HG03045 (cell line): ENCODE measurements around the gene SF1.

Source experiments
- ATAC-seq: cut with Tn5 transposase; IDR thresholded peaks from one replicate; pipeline ENCODE4 v1.9.1; 2021; ENCODE audit warnings: mild to moderate bottlenecking, moderate library complexity; ENCODE audit not compliant: unreplicated experiment

Gene SF1

GRCh38 chr11:64728757-64729365 is 49.5 kb downstream of the SF1 start:
- ATAC-seq, result no peak

GRCh38 chr11:64726867-64727530 is 51.3 kb downstream of the SF1 start:
- ATAC-seq, result no peak

- ATAC-seq, result no peak
Measured at GRCh38 chr11:64726211-64726641, 52.1 kb downstream of the SF1 start.

GRCh38 chr11:64724863-64725532 is 53.3 kb downstream of the SF1 start:
- no peak for ATAC-seq

- ATAC-seq, result no peak
Measured at GRCh38 chr11:64723907-64724862, 54.2 kb downstream of the SF1 start.

GRCh38 chr11:64723117-64723906 is 55.0 kb downstream of the SF1 start, which contains the start of gene NRXN2:
NRXN2 (minus strand) TSS chr11:64723197; CDS start chr11:64713699, 9,498 bp downstream.
- ATAC-seq, result peak; percentile 75

GRCh38 chr11:64722141-64723065 is 55.9 kb downstream of the SF1 start:
- no peak for ATAC-seq

- no peak for ATAC-seq
Measured at GRCh38 chr11:64721359-64721699, 57.0 kb downstream of the SF1 start.

GRCh38 chr11:64720640-64721358 is 57.5 kb downstream of the SF1 start:
- no peak for ATAC-seq

- ATAC-seq, result no peak
Measured at GRCh38 chr11:64720167-64720566, 58.2 kb downstream of the SF1 start.

GRCh38 chr11:64719406-64719805 is 58.9 kb downstream of the SF1 start:
- ATAC-seq, result no peak

- ATAC-seq, result no peak
Measured at GRCh38 chr11:64718780-64719124, 59.6 kb downstream of the SF1 start.

- ATAC-seq, result no peak
Measured at GRCh38 chr11:64718084-64718779, 60.1 kb downstream of the SF1 start.

- ATAC-seq, result no peak
Measured at GRCh38 chr11:64717268-64717578, 61.1 kb downstream of the SF1 start.

GRCh38 chr11:64716473-64717267 is 61.7 kb downstream of the SF1 start:
- no peak for ATAC-seq

- ATAC-seq, result no peak
Measured at GRCh38 chr11:64715756-64716472, 62.4 kb downstream of the SF1 start.

- no peak for ATAC-seq
Measured at GRCh38 chr11:64715110-64715509, 63.2 kb downstream of the SF1 start.
